IPS-18c (cell line): ENCODE data around the gene CLRN3.

Experiments
- H3K4me3 ChIP-seq: 2 replicates; pipeline ENCODE4 v1.7.0; 2013; ENCODE audit warnings: low read depth, mild to moderate bottlenecking, low read length, moderate library complexity; ENCODE audit not compliant: insufficient read depth
- H3K9me3 ChIP-seq: one replicate; pipeline ENCODE4 v1.6.1; 2013; ENCODE audit warnings: mild to moderate bottlenecking, low read length, moderate library complexity; ENCODE audit not compliant: control insufficient read depth, insufficient read depth

The CLRN3 gene, protein sequence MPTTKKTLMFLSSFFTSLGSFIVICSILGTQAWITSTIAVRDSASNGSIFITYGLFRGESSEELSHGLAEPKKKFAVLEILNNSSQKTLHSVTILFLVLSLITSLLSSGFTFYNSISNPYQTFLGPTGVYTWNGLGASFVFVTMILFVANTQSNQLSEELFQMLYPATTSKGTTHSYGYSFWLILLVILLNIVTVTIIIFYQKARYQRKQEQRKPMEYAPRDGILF

DNA sequence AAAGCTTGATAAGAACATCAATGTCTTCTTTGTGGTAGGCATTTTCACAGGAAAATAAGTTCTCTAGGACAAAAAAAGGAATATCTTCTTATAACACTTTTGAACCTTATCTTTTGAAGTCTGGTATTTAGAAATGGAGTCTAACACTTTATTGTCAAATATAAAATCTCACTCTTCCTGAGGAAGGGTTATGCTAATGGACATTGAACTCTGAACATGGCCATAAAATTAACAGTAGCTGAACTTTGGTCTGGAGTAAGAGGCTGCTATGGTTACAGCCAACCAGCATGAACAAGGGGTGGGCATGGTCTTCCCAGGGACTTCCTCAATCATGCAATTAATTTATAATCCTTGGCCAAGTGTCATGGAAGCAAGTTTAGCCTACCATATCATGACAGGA lies at the start of gene CLRN3:
Gene CLRN3 (minus strand): TSS at position 199 of the 400 bp plus-strand sequence. CDS start 157 bp downstream, at position 42.
- Histone ChIP-seq H3K9me3 (no peaks in the 10 kb centered on the region), H3K4me3 (no peak within 1 kb of the TSS)

DNA sequence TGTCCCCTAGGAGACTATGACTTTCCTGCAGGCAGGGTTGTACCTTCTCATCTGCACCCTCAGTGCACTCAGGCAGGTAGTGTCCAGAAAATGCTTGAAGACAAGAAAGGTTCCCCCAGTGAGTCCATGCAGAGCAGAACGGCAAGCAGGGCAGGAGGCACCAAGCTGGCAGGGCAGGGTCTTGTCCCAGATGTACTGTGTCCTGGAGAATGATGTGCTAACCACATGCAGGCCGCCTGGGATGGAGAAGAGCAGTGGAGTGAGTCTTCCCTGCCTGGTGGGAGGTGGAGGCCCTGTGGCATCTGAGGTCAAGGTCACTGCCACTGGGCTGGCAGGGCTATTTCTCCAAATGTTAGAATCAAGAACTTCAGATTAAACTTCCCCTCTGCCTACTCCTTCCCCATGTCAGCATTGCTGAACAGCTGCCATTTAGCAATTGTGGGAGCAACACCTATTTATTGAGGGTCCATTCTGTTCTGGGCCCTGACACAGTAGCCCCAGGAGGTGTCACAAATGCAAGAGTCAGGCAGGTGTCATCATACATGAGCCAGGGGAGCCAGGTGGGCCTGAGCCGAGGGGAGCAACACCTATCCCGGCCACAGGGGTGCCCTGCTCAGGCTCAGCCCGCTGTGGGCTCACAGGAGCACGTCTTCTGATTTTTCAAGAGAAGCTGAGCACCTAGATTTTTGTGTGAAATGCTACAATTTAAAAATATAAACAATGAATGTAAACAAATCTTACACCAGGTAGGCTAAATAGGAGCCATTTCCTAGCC lies 48.3 kb upstream of the CLRN3 start:
- Histone ChIP-seq H3K4me3 (no peak overlapping the region), H3K9me3 (peaks cover 2% of the 10 kb centered on the region)

GRCh38 chr10:127939786-127940330 lies 47.1 kb upstream of the CLRN3 start:
- Histone ChIP-seq H3K4me3 (no peak overlapping the region), H3K9me3 (peaks cover 2% of the 10 kb centered on the region)

GRCh38 chr10:127937915-127938463 lies 45.2 kb upstream of the CLRN3 start:
- no peaks in the 10 kb centered on the region for H3K9me3 ChIP-seq
- H3K4me3 ChIP-seq: no peak overlapping the region

DNA sequence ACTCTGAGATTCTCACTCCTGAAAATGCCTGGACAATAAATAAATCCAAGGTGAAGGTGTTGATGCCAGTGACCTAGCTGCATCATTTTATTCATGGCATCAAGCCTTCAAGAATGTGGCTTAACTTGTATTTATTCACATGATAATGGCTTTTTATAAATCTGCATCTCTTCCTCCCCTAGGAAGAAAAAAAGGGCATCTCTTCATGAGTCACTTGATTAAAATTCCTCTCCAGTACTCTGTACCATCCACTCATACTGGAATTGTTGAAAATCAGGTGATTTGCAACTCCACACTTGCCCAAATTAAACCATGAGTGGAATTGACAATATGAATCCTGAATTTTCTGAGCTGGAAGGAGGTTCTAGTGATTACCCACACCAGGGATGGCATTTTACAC lies 44.3 kb upstream of the CLRN3 start:
- Histone ChIP-seq H3K4me3 (no peak overlapping the region), H3K9me3 (no peaks in the 10 kb centered on the region)

- Histone ChIP-seq H3K9me3 (no peaks in the 10 kb centered on the region), H3K4me3 (no peak overlapping the region)
Measured at GRCh38 chr10:127935071-127935561, 42.4 kb upstream of the CLRN3 start.

DNA sequence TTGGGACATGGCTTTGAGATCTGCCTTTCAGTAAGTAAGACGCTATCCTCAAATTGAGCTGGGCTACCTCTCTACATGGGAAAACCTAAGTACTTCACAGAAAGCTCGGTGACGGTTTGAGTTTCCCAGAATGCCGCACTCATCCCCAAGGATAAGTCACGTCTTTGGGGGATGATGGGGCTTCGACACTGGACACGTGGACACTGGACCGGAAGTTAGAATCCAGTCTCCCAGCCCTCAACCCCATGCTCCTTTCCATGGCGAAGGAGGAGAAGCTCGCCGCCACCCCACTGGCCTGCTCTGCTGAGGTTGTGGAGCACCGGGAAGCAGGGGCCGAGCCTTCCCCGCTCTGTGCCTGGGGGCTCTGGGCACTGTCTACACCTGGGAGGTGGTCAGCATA lies 41.6 kb upstream of the CLRN3 start:
- H3K4me3 ChIP-seq: no peak overlapping the region
- H3K9me3 ChIP-seq: no peaks in the 10 kb centered on the region

GRCh38 chr10:127933271-127933670 lies 40.5 kb upstream of the CLRN3 start:
- Histone ChIP-seq H3K4me3 (no peak overlapping the region), H3K9me3 (no peaks in the 10 kb centered on the region)

- Histone ChIP-seq H3K9me3 (no peaks in the 10 kb centered on the region), H3K4me3 (no peak overlapping the region)
Measured at GRCh38 chr10:127932521-127933270, 40.0 kb upstream of the CLRN3 start.

DNA sequence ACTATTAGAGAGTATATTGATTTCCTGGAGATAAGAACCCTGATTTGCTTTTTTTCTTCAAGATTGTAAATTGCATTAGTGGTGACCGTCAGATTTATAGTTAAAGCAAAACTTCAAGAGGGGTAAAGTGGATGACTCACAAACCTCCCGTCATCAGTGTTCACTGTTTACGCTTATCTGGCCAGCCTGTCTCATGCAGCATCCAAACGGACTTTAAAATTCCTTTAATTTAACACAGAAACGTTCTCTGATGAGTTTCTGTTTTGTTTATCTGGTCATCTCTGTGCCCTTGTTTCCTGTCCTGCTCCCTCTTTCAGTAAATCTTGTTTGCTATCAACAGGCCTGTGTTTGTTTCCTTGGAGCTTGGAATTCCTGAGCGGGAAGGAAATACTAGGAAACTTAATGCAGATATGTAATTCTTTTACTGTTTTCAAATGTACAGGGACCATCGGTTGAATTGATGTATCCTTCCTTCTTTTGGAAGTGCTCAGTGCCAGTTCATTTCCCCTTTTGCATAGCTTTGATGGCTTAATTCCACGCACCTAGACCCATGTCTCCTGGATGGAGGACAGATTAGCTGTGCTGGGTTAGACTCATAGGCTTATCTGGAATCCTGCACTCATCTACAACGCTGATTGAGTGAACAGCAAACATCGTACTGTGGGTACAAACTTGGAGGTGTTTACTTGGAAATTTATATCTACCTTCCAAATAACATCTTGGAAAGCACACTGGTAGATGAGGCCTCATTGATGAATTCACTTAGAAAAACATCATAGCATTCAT lies 35.5 kb upstream of the CLRN3 start:
- Histone ChIP-seq H3K4me3 (no peak overlapping the region), H3K9me3 (peaks cover 2% of the 10 kb centered on the region)

- no peak overlapping the region for H3K4me3 ChIP-seq
Measured at GRCh38 chr10:127926455-127926854, 33.7 kb upstream of the CLRN3 start.

DNA sequence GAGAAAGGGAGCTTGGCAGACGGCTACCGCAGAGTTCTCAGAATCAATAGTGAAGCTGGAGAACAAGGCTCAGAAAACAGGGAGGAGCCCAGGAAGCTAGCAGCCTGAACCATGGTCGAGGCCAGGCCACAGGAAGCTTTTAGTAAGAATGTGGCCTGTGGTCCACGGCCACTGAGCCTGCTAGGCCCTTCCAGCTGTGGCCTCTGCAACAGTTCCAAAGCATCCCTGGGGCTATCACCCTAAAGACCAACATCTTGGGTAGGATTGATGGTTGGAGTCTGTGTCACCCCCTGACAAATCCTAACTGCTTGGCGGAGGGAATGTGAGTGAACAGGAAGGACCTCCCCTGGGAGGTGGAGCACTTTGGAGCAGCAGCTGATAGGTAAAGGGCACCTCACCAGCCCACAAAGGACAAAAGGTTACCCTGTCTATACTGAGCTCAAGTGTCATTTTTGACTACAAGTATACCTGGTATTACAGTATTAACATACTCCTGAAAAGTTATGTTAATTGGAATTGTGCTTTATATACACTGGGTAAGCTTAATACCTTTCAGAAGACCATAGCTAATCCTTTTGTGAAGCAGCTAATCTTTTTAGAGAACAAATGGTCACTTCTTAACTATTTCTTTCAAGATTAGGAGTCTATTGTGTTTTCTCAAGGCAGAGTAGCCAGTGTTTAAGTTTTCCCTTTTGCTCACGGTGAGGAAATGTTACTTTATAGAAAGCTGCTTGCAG lies 32.9 kb upstream of the CLRN3 start:
- H3K9me3 ChIP-seq: peaks cover 2% of the 10 kb centered on the region
- H3K4me3 ChIP-seq: no peak overlapping the region

More at GRCh38 chr10:127926455-127926854, 33.7 kb upstream of the CLRN3 start:
- H3K9me3 ChIP-seq: peaks cover 2% of the 10 kb centered on the region

DNA sequence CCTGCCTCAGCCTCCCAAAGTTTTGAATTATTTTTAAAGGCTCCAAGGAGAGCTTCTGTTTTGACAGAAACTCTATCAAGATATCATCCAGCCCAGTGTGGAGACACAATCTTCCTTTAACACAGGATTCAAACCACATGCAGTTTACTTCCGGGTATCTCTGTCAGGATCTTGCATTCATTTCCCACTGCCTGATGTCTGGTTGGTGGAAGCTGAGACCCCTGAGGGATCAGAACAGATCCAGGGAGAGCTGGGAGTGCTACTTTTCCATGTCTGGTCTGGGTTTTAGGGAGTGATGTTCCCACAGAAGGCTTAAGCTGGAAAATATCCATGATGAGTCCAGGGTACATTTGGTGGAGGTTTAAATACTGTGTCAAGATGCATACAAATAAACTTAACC lies 30.9 kb upstream of the CLRN3 start:
- H3K4me3 ChIP-seq: no peak overlapping the region

DNA sequence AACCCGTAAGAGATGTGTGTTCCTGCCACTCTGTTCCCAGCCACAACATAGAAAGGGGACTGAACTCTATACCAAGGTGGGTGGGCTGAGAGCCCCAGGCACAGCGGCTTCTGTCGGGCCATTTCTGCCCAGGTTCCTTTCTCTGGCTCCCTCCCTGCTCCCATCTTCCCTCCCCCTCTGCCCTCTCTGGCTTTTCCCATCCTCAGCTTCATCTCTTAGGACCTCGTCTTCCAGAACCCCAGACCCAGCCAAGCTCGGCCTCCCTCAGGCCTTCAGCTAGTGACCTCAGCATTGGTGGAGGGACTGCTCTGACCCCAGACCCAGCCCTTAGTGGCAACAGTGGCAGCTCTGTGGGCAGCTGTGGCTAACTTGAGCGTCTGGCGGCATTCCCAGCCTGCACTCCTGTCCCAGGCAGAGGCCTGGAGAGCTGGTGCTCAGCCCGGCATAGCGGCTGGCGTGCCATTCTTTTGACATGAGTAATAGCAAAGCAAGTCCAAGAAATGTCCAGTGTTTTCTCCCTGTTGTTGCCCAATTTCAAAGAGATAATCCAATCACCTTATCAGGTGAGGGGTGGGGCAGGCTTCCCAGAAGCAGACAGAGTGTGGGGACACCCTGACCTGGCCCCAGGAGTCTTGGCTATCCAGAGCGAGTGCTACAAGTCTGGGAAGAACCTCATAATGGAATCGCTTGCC lies 30.1 kb upstream of the CLRN3 start:
- peaks cover 2% of the 10 kb centered on the region for H3K9me3 ChIP-seq
- H3K4me3 ChIP-seq: no peak overlapping the region

More for the DNA sequence above, 30.9 kb upstream of the CLRN3 start:
- peaks cover 2% of the 10 kb centered on the region for H3K9me3 ChIP-seq

- no peak overlapping the region for H3K4me3 ChIP-seq
- H3K9me3 ChIP-seq: peaks cover 2% of the 10 kb centered on the region
Measured at GRCh38 chr10:127922206-127922605, 29.5 kb upstream of the CLRN3 start.
